Subcutaneous adipose tissue (tissue), 4 donors: ENCODE results near the gene HEPACAM. TPM values are rescaled to one million over a fixed set of nuclear protein-coding genes. Genes with fewer than 3 reads are reported as not detected.

ENCODE experiments used
- total RNA-seq, 4 donors: library from RNA; depleted of rRNA; stranded (reverse); fragments of >200 nt; gene quantifications; one replicate each; pipeline ENCODE4 v1.1.0, GENCODE V29; 2016
- TF ChIP-seq, protein P1 (sequence below): fragments of 450-650 bp; IDR thresholded peaks from one replicate; pipeline ENCODE4 v1.5.1; 2016; ENCODE audit warnings: low read depth, mild to moderate bottlenecking, control low read depth, antibody characterized with exemption, moderate library complexity

The HEPACAM gene
- total RNA-seq, 4 donors from 2014 or later = 8.3 to 62.0 (median 13.6) TPM

DNA sequence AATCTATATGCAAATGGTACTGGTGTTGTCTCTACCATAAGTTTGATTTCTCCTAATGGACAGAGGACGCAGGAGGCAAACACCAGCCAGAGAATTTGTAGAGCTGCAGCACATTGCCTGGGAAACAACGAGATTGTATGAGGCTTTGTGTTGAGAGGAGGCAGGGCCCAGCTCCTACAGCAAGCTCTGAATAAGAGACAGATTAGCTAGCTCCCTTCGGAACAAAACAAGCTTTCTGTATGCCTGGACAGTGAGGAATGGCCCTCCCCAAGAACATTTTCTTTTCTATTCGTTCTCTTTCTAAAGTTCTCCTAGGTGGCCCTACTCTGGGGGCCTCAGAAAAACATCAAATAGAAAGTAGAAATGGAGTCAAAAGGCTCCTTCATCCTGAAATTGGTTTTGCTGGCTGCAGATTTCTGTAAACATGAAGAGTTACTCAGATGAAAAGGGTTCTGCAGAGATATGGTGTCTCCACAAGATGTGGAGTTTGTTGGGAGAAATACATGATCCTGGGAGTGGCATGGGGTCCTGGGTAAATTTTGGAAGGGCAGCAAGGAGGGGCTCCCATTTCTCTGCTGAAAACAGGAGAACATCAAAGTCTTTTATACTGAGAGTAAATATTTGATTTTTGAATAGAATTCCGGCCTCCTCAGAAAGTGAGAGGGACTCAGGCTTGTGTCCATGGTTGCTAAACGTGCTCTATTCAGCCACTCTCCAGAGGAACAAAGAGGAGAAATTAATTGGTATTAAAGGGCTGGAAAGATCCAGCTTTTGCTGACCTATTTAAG lies 6.8 kb upstream of the HEPACAM start:
- TF ChIP-seq, protein P1, sequence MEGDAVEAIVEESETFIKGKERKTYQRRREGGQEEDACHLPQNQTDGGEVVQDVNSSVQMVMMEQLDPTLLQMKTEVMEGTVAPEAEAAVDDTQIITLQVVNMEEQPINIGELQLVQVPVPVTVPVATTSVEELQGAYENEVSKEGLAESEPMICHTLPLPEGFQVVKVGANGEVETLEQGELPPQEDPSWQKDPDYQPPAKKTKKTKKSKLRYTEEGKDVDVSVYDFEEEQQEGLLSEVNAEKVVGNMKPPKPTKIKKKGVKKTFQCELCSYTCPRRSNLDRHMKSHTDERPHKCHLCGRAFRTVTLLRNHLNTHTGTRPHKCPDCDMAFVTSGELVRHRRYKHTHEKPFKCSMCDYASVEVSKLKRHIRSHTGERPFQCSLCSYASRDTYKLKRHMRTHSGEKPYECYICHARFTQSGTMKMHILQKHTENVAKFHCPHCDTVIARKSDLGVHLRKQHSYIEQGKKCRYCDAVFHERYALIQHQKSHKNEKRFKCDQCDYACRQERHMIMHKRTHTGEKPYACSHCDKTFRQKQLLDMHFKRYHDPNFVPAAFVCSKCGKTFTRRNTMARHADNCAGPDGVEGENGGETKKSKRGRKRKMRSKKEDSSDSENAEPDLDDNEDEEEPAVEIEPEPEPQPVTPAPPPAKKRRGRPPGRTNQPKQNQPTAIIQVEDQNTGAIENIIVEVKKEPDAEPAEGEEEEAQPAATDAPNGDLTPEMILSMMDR = no peak

DNA sequence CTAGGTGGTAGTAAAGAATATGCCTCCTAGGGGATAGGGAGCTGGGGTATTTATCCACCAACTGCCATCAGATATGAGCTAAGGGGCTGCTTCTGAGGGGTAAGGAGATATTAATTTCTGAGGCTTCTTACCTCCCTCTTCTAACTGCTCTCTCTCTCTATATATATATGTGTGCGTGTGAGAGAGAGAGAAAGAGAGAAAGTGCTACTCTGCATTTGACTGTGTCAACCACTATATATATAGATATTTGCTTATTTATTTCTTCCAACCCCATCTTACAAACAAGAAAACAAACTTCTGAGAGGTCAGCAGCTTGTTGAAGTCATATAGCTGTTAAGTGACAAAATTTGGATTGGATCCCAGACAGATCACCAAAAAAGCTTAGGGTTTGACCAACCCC lies 5.9 kb upstream of the HEPACAM start:
- TF ChIP-seq, protein P1 = no peak

- TF ChIP-seq, protein P1 = no peak
Observed at GRCh38 chr11:124938970-124939369, 3.1 kb upstream of the HEPACAM start.

GRCh38 chr11:124938206-124938765 lies 2.4 kb upstream of the HEPACAM start:
- TF ChIP-seq, protein P1 = no peak

GRCh38 chr11:124937336-124937935 lies 1.6 kb upstream of the HEPACAM start:
- TF ChIP-seq, protein P1 = no peak

DNA sequence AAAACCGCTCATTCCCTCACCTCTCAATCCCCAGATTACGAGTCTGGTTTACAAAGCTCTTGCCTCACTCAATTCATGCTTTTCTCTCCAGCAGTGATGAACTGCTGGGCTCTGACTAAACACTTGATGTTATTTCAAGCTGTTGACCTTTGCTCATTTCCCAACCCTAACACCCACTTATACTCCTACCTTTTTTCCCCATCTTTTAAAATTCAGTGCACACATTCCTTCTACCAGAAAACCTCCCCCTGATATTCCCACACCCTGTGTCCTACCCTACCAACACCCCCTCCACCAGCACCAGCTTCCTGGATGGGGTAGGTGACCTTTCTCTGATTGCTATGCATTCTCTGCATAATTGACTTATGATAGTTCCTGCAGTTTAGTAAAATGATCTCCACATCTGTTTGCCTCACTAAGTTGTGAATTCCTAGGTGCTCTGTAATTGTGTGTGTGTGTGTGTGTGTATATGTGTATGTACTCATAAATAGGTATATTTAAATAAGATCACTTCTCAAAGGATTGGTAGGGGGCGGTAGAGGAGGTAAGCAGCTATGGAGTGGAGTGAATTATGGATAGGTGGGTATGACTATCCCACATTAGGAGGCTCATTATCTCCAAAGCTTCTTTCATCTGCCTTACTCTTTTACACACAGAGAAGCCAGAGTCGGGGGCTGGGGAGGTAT lies 842 bp downstream of the HEPACAM start:
- TF ChIP-seq, protein P1 = no peak

DNA sequence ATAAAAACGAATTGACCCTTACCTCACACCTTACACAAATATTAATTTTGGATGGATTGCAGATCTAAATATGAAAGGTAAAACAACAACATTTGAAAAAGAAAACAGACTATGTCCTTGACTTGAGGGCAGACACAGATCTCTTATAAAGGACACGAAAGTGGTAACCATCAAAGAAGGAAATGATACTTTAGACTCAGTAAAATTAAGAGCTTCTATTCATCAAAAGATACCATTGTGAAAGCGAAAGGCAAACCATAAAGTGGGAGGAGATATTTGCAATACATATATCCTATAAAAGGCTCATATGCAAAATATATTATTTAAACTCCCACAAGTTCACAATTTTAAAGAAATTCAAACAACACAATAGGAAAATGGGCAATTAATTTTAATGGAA lies 5.0 kb downstream of the HEPACAM start:
- TF ChIP-seq, protein P1 = no peak
